WTC11 (cell line): ENCODE measurements around the gene BCO1. TPM values are rescaled to one million over a fixed set of nuclear protein-coding genes. Genes with fewer than 3 reads are reported as not detected.

ENCODE experiments used
- ATAC-seq: fragments of 200-7000 bp; cut with Tn5 transposase; 2 replicates; pipeline ENCODE4 v1.10.0; 2021; ENCODE audit warnings: mild to moderate bottlenecking, moderate library complexity
- CTCF ChIA-PET: fragments of 300-600 bp; sonication (Branson Sonifier 250); formaldehyde crosslinking; loops from one replicate; lab custom pipeline; 2021; ENCODE audit warnings: antibody characterized with exemption; lab: Charles Lee
- POLR2A ChIA-PET: fragments of 350-600 bp; sonication (Branson Sonifier 250); formaldehyde crosslinking; loops from one replicate; lab custom pipeline; 2021; ENCODE audit warnings: antibody characterized with exemption; lab: Charles Lee
- DNase-seq: peaks from one replicate; pipeline ENCODE4 v3.0.0; 2021; ENCODE audit warnings: low spot score
- H3K27ac Mint-ChIP-seq: 2 replicates; pipeline ENCODE4 v1.8.0; 2021; ENCODE audit warnings: mixed read lengths
- H3K27me3 Mint-ChIP-seq: 2 replicates; pipeline ENCODE4 v1.8.0; 2021; ENCODE audit warnings: low read depth, mild to moderate bottlenecking, moderate library complexity, mixed read lengths
- H3K36me3 Mint-ChIP-seq: 2 replicates; pipeline ENCODE4 v1.8.0; 2021; ENCODE audit warnings: mixed read lengths
- H3K4me1 Mint-ChIP-seq: 2 replicates; pipeline ENCODE4 v1.8.0; 2022; ENCODE audit warnings: mixed read lengths
- H3K4me3 Mint-ChIP-seq: 2 replicates; pipeline ENCODE4 v1.8.0; 2021; ENCODE audit warnings: mild to moderate bottlenecking, moderate library complexity, mixed read lengths
- H3K9me3 Mint-ChIP-seq: 2 replicates; pipeline ENCODE4 v1.8.0; 2021; ENCODE audit warnings: mixed read lengths
- ATF2 ChIP-seq: sonication (generic); formaldehyde crosslinking; IDR thresholded peaks from 2 replicates; pipeline ENCODE4 v1.8.1; 2022; ENCODE audit warnings: low read depth, missing genetic modification reagents, borderline replicate concordance
- ATF6 ChIP-seq: sonication (generic); formaldehyde crosslinking; IDR thresholded peaks from 2 replicates; pipeline ENCODE4 v1.8.1; 2023; ENCODE audit warnings: mild to moderate bottlenecking, missing genetic modification reagents
- CDX4 ChIP-seq: fragments of 250-450 bp; sonication (Bioruptor Pico); IDR thresholded peaks from 2 replicates; pipeline ENCODE4 v1.9.0; 2021; ENCODE audit warnings: moderate library complexity, mild to moderate bottlenecking, inconsistent platforms, borderline replicate concordance
- CTCF ChIP-seq: fragments of 200-600 bp; IDR thresholded peaks from 2 replicates; pipeline ENCODE4 v1.8.0; 2022; ENCODE audit warnings: antibody characterized with exemption
- E2F4 ChIP-seq: sonication (generic); formaldehyde crosslinking; IDR thresholded peaks from 2 replicates; pipeline ENCODE4 v1.8.1; 2022; ENCODE audit warnings: low read depth, mild to moderate bottlenecking, moderate library complexity, missing genetic modification reagents, borderline replicate concordance
- ELF4 ChIP-seq: sonication (generic); formaldehyde crosslinking; IDR thresholded peaks from 2 replicates; pipeline ENCODE4 v1.8.1; 2022; ENCODE audit warnings: low read depth, mild to moderate bottlenecking, moderate library complexity, missing genetic modification reagents
- ERG ChIP-seq: fragments of 250-450 bp; sonication (Bioruptor Pico); IDR thresholded peaks from 2 replicates; pipeline ENCODE4 v1.8.0; 2021; ENCODE audit warnings: mild to moderate bottlenecking
- FOXP4 ChIP-seq: sonication (generic); formaldehyde crosslinking; IDR thresholded peaks from 2 replicates; pipeline ENCODE4 v1.8.0; 2022; ENCODE audit warnings: mild to moderate bottlenecking, missing genetic modification reagents
- IRF2 ChIP-seq: sonication (generic); formaldehyde crosslinking; IDR thresholded peaks from 2 replicates; pipeline ENCODE4 v1.8.0; 2022; ENCODE audit warnings: low read depth, missing genetic modification reagents, borderline replicate concordance
- NFYB ChIP-seq: sonication (generic); formaldehyde crosslinking; conservative IDR thresholded peaks from 2 replicates; pipeline ENCODE4 v1.8.0; 2022; ENCODE audit warnings: low read depth, missing genetic modification reagents
- RORB ChIP-seq: fragments of 250-450 bp; sonication (Bioruptor Pico); IDR thresholded peaks from 2 replicates; pipeline ENCODE4 v1.9.0; 2021; ENCODE audit warnings: mild to moderate bottlenecking
- USF1 ChIP-seq: sonication (generic); formaldehyde crosslinking; IDR thresholded peaks from 2 replicates; pipeline ENCODE4 v1.8.0; 2022; ENCODE audit warnings: mild to moderate bottlenecking, missing genetic modification reagents
- ZNF121 ChIP-seq: sonication (generic); formaldehyde crosslinking; IDR thresholded peaks from 2 replicates; pipeline ENCODE4 v1.8.0; 2023; ENCODE audit warnings: missing genetic modification reagents
- ZNF281 ChIP-seq: sonication (generic); formaldehyde crosslinking; IDR thresholded peaks from 2 replicates; pipeline ENCODE4 v1.8.0; 2023; ENCODE audit warnings: mild to moderate bottlenecking, missing genetic modification reagents
- ZNF671 ChIP-seq: fragments of 250-450 bp; sonication (Bioruptor Pico); IDR thresholded peaks from 2 replicates; pipeline ENCODE4 v1.8.0; 2021; ENCODE audit warnings: mild to moderate bottlenecking
- total RNA-seq: library from RNA; stranded (reverse); gene quantifications from 3 replicates; pipeline ENCODE4 v1.2.3, GENCODE V29; 2021

Gene BCO1
- total RNA-seq, 1 experiment from 2014 or later: 0.15 TPM

GRCh38 chr16:81268509-81268908, 30.0 kb downstream of the BCO1 start:
- POLR2A ChIA-PET: no interaction called here
- CTCF ChIA-PET: interaction anchor here (1.3 kb wide), 1 partner anchor 78 kb away, joined by 8 read pairs; no protein-coding TSS in a partner anchor

GRCh38 chr16:81273223-81273950, 34.9 kb downstream of the BCO1 start:
- no peak for TF ChIP-seq FOXP4 (CRISPR knock-in tag)
- no peak for TF ChIP-seq ERG (CRISPR knock-in tag)
- no peak for TF ChIP-seq CTCF
- TF ChIP-seq USF1 (CRISPR knock-in tag): no peak
- TF ChIP-seq ELF4 (CRISPR knock-in tag): no peak
- TF ChIP-seq ATF6 (CRISPR knock-in tag): no peak
- TF ChIP-seq NFYB (CRISPR knock-in tag): no peak
- TF ChIP-seq, all 79 proteins: peak for 0
- ChIA-PET CTCF (interaction anchor here (0.6 to 2.1 kb wide), 4 partner anchors 10 to 464 kb away, joined by 3 to 7 read pairs (median 4); no protein-coding TSS in a partner anchor), POLR2A (no interaction called here)
- DNase-seq (no peak), ATAC-seq (no peak)
- no peaks in the 10 kb centered on the region; the same call in 1 of the 2 replicates for H3K27me3 Mint-ChIP-seq
- no peaks in the 10 kb centered on the region for H3K36me3 Mint-ChIP-seq
- no peak overlapping the region for H3K27ac Mint-ChIP-seq
- H3K9me3 Mint-ChIP-seq: no peaks in the 10 kb centered on the region
- no peak overlapping the region for H3K4me3 Mint-ChIP-seq
- no peaks in the 10 kb centered on the region for H3K4me1 Mint-ChIP-seq

More at GRCh38 chr16:81268509-81268908, 30.0 kb downstream of the BCO1 start:
- no peak for TF ChIP-seq RORB (CRISPR knock-in tag)
- no peak for TF ChIP-seq ZNF671
- TF ChIP-seq, all 79 proteins: peak for 0
- no peaks in the 10 kb centered on the region for H3K36me3 Mint-ChIP-seq
- 0 out of 2 replicates have a peak, but pooled peaks cover 7% of the 10 kb centered on the region for H3K9me3 Mint-ChIP-seq
- H3K27me3 Mint-ChIP-seq: no peaks in the 10 kb centered on the region; the same call in 1 of the 2 replicates
- H3K27ac Mint-ChIP-seq: no peak overlapping the region
- no peak for ATAC-seq
- no peak for DNase-seq
- H3K4me1 Mint-ChIP-seq: no peaks in the 10 kb centered on the region
- H3K4me3 Mint-ChIP-seq: no peak overlapping the region

- ATAC-seq (no peak), DNase-seq (no peak)
- H3K4me1 Mint-ChIP-seq: no peaks in the 10 kb centered on the region
- ChIA-PET POLR2A (no interaction called here), CTCF (interaction anchor here (2.1 kb wide), 1 partner anchor 11 kb away, joined by 7 read pairs; no protein-coding TSS in a partner anchor)
- H3K4me3 Mint-ChIP-seq: no peak overlapping the region
- no peak overlapping the region for H3K27ac Mint-ChIP-seq
- no peaks in the 10 kb centered on the region for H3K9me3 Mint-ChIP-seq
- H3K36me3 Mint-ChIP-seq: no peaks in the 10 kb centered on the region
- no peaks in the 10 kb centered on the region; the same call in 1 of the 2 replicates for H3K27me3 Mint-ChIP-seq
- no peak for TF ChIP-seq ATF2 (CRISPR knock-in tag)
- no peak for TF ChIP-seq IRF2
- TF ChIP-seq CDX4 (CRISPR knock-in tag): no peak
- TF ChIP-seq E2F4 (CRISPR knock-in tag): no peak
- no peak for TF ChIP-seq ZNF121 (CRISPR knock-in tag)
- no peak for TF ChIP-seq ZNF281
Measured at GRCh38 chr16:81275064-81275532, 36.6 kb downstream of the BCO1 start.
